ENCODE measurements around the gene METAP1D.
"Not testable (repeated sequence)": the region's sequence is repeated elsewhere in the genome, so short reads cannot be mapped to it uniquely, and the experiment has no call there.

Gene METAP1D

DNA sequence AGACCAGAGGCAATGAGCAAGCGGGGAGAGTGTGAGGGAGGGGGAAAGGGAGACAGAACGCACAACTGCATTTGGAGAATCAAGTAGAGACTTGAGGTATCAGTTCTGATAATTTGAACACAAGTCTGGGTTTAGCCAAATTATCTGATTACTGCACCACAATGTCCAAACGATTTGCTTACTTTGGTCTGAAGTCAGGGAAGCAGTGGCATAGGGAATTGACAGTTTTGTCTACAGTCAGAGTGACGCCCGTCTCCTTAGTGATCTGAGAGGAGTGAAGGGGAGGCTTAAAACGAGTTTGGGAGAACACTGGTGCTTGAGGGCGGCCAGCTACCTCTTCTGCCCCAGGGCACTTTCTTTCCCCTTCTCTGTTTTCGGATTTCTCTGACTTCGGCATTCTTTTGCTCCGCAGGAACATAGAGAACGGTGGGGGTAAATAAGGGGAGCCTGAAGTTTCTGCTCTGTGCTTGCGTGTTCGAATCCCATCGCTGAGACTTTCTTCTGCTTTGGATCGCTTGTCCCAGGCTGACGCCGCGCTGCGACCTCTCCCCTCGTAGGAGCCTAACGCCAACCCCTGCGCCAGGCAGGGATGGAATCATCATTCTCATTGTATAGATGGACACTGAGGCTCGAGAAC lies 105.8 kb downstream of the METAP1D start:
- no peak for DNase-seq

DNA sequence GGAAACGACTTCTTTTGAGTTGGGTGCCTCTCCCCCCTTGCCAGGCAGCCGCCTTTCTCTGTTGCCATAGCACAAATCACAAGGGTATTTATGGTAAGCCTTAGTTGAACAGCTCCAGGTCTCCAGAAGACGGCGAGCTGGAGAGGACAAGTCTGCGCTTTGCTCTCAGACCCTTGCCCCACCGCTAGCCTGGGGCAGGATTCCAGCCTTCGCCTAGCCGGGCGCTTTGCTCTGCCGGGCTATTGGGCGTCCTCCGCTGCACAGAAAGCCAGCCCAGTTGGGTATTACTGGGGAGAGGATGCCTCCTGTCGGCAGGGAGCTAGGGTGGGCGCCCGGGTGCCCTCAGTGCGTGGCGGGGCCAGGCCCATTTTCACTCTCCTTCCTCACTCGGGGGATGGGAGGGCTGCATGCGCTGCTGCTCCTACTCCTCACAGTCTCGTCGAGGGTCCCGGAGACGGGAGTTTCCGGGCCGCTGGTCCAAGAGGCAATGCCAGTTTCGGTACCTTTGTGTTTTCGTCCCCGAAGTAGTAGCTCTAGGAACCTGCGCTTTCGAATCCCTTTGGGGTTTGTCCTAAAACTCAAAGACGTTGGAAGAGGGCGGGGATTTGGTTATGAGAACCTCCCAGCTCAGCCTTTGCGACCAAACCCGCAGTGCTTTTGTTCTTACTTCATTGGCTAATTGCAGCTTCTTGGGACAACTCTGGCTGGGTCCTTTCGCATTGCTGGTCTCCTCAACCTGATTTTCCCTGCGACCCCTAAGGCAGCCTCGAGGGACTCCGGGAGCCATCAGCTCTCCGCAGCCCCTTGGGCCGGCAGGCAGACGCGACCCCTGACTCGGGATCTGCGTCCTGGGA lies 106.6 kb downstream of the METAP1D start:
- DNase-seq, result no peak

DNA sequence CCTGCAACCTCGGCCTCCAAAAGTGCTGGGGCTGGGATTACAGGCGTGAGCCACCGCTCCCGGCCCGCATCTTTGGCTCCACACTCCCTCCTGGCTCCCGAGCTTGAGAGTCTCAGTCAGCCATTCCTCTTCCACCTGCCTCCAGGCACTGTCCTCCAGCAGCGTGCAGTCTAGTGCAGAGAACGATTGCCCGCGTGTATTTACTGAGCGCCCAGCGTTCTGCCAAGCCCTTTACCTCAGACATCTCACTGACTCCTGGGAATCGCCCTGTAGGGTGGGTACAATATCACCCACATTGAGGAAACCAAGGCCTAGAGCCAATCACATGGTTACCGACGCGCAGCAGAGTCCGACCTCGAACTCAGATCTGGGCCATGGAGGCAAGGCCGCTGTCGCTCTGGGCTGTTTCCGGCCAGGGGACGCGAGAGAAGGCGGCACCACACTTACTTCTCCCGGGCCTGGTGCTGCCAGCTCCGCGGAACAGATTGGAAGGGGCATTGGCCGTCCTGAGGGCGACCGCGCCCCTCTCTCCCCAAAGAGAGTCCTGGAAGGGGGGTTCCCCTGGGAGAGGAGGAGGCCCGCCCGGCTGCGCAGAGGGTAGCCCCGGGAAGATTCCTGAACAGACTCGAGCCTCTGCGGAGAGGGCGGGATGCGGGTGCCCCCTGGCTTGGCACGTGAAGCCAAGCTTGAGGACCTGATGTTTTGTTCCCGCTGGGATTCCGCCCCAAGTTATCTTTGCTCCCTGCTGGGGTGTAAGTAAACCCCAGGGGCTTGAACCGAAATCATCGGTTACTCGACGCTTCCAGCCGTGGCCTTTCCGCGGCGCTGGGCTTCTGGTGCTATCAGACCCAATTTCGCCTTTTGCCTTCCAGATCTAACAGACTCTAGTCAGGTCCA lies 108.2 kb downstream of the METAP1D start:
- DNase-seq, result no peak

DNA sequence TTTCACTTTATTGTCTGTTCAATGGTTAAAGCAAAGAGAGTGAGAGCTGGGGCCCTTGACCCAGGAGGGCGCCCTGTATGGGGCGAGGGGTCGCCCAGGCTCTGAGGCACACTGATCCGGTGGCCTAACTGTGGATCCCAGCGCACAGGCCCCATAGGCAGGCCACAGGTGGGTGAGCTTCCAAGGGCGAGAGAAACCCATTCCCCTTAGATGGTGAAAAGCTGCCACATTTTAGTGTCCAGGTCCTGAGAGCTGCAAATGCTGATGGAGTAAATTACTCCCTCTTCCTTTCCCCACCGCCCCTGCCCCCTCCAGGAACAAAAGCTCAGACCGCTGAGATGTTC lies 108.8 kb downstream of the METAP1D start:
- DNase-seq, result no peak

DNA sequence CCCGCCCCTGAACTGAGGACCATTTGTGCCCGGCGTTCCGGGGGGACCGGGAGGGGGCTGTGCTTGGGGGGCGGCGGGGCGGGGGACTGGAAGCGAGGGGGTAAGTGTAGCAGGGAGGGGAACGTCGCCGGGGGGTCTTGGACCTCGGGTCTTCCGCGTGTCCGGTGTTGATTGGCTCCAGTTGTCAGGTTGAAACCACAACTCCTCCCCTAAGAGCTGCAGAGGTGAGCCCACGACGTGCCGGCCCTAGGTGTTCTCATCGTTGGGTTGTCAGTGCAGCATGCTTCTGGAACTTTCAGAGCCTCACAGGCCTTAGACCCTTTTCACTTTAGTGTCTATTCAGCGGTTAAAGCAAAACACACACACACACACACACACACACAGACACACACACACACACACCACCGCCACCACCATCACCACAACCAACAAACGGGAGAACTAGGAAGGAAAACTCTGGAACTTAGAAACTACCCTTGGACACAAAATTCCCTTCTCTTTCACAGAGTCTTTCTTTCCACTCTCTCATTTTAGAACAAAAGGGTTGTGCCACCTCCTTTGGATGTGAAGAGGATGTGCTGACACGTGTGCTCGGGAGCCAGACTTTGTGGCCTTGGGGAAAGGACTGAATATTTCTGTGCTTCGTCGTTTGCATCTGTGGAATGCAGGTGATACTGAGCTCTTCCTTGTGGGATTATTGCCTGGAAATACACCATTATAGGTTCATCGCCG lies 109.7 kb downstream of the METAP1D start:
- DNase-seq, result no peak

DNA sequence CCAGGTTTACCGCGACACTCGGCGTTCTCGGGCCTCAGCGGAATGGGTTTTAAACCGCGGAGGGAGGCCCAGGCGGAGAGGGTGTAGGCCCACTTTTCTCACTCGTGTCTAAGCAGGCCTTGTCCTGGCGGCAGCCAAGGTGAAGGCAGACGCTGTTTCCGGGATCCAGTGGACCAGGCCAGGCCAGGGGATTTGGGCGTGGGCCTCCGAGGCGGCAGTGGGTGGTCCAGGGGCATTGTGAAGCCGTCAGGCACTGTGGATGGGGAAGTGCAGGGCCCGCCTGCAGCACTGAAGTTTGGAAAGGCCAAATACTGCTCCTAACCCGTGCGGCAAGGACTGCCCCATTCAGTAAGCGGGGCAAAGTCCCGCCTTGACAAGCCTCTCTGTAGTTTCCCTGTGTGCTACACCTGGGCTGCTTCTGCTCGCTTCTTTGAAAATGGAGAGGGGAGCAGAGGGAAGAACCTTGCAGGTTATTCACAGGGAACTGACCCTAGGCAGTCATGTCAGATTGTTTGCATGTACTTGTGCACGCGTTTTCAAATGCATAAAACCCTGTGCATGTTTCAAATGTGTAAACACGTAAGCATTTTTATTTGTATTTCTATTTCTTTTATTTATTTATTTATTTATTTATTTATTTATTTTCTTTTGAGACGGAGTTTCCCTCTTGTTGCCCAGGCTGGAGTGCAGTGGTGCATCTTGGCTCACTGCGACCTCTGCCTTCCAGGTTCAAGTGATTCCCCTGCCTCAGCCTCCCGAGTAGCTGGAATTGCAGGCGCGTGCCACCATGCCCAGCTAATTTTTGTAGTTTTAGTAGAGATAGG lies 110.4 kb downstream of the METAP1D start:
- no peak for DNase-seq

DNA sequence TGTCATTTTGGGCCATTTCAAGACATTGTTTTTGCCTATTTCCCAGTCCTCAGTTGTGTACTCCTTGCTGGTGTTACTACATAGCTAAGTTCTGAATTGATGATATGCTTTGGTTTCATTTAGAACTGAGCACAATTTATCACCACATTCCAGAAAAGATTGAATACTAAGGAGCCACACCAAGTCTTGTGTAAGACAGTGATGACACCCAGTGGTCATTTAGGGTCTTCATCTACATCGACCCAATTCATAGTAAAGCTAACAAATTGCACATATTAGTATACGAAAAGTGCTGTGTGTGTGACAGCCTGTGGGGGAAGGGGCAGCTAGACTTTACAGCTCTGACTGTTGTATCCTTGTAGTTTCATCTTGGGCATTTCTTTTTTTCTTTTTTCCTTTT lies 113.9 kb downstream of the METAP1D start:
- DNase-seq, result no peak

DNA sequence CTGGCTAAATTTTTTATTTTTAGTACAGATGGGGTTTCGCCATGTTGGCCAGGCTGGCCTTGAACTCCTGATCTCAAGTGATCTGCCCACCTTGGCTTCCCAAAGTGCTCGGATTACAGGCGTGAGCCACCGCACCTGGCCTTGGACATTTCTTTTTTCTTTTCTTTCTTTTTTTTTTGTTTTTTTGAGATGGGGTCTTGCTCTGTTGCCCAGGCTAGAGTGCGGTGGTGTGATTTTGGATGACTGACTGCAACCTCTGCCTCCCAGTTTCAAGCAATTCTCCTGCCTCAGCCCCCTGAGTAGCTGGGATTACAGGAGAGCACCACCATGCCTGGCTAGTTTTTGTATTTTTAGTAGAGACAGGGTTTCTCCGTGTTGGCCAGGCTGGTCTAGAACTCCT lies 114.4 kb downstream of the METAP1D start:
- not testable (repeated sequence) for DNase-seq

DNA sequence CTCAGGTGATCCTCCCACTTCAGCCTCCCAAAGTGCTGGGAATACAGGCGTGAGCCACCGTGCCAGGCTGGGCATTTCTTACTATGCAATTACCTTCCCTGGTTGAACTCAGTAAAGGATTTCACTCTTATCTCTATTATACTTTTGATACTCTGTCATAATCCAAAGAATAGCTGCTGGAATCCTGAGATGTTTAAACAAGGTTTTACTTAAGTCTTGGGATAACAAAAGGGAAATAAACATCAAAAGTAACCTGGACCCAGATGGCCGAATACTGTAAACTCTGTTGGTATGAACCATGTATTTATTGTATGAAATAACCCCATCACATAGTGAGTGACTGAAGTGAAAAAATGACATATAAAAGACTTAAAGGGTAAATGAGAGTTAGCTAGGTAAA lies 114.8 kb downstream of the METAP1D start:
- DNase-seq, result no peak

DNA sequence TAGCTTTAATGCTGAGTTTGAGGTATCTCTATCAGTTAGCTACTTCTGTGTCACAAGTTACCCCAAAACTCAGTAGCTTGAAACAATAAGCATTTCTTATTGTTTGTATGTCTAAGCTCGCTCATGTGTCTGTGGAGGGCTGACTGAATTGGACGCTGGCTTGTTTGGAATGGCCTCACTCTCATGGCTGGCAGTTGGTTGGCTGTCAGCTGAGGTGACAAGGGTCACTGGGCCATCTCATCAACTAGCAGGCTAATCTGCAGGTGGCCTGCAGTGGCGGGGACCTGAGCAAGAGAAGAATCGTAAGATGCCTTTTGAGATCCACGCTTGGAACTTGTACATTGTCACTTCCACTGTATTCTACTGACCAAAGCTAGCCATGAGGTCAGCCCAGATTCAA lies 116.4 kb downstream of the METAP1D start:
- DNase-seq, result no peak

DNA sequence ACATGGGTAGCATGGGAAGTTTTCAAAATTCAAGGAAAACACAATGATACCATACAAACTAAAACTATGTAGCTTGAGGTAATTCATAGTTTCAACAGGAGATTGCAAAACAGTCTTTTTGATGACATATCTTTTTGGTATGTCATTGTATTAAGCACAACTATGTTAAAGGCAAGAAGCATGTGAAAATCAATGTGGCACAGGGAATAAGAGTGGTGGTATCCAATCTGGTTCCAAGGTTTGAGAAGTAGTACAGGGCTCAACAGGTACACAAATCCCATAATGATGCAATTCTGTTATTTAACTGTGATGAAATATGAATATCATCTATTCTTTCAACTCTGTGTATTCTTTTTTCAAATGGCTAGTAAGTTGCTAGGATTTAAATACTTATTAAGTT lies 119.3 kb downstream of the METAP1D start:
- DNase-seq, result no peak

DNA sequence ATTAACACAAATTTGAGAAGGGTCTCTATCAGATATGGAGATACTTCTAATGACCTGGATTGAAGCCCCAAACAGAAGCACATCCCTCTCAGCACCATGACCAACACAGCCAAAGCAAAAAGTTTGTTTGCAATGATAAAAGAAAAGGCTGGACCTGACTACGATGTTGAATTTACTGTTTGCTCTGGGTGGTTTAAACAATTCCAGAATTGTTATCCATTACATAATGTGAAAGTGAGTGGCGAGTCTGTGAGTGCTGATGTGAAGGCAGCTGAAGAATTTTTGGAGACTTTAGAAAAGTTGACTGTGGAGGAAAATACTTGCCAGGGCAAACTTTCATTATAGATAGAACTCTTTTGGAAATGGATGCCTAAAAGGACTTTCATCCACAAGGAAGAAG lies 120.4 kb downstream of the METAP1D start:
- no peak for DNase-seq

DNA sequence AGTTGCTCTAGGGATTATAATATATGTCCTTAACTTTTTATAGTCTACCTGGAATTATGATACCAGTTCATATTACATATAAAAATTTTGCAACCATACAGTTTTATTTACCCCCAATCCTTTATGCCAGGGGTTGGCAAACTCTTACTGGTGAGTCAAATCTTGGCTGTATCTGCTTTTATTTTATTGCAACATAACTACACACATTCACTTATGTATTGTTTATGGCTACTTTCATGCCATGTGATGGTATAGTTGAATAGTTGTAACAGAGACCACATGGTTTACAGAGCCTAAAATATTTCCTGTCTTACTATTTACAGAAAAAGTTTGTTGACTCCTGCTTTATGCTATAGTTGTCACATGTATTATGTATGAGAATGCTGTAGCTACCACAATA lies 128.7 kb downstream of the METAP1D start:
- DNase-seq, result no peak

DNA sequence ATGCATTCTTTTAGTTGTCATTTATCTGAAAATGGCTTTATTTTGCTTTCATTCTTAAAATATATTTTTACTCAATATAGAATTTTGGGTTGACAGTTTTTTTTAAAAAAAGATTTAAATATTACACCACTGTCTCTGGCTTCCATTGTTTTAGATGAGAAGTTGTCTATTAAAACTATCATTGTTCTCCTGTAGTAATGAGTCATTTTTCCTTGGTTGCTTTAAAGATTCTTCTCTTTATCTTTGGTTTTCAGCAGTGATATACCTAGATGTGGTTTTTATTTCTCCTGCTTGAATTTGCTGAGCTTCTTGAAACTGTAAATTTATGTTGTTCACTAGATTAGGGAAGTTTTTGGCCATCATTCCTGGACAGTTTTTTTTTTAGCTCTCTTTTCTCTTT lies 129.7 kb downstream of the METAP1D start:
- no peak for DNase-seq
